HepG2 (cell line): ENCODE results near the gene VEGFB. TPM values are rescaled to one million over a fixed set of nuclear protein-coding genes. Genes with fewer than 3 reads are reported as not detected.

ENCODE experiments used
- ATAC-seq: fragments of 200-7000 bp; cut with Tn5 transposase; 3 replicates; pipeline ENCODE4 v1.9.1; 2020; ENCODE audit warnings: mild to moderate bottlenecking, moderate library complexity
- BruUV-seq: library from RNA; stranded (reverse); fragments of 400-500 nt; replicated peaks from 2 replicates; lab custom pipeline; 2021; lab: Mats Ljungman, UMichigan
- CTCF ChIA-PET: fragments of 300-600 bp; formaldehyde crosslinking; extraction: SDS; loops from one replicate; lab custom pipeline; 2021; ENCODE audit warnings: low total read pairs, inconsistent platforms, low intra/inter-chr PET ratio; lab: Yijun Ruan, JAX
- POLR2A ChIA-PET: fragments of 350-600 bp; sonication (Branson Sonifier 250); formaldehyde crosslinking; loops from one replicate; lab custom pipeline; 2020; ENCODE audit warnings: antibody characterized with exemption, inconsistent platforms; lab: Yijun Ruan, JAX
- DNase-seq: peaks from one replicate; pipeline ENCODE4 v3.0.0-alpha.2; 2015; ENCODE audit warnings: low spot score
- FAIRE-seq: peaks from 3 replicates; lab custom pipeline; 2011; peaks lifted over from hg19 to GRCh38; lab: Jason Lieb, UNC
- H2AFZ ChIP-seq: one replicate; pipeline ENCODE4 v1.6.1; 2011; ENCODE audit warnings: low read length, inconsistent platforms
- H3K27ac ChIP-seq: fragments of 300-600 bp; 3 replicates; pipeline ENCODE4 v1.8.0; 2011; ENCODE audit warnings: mixed run types, mild to moderate bottlenecking, mixed read lengths, low read length, inconsistent platforms; ENCODE audit not compliant: insufficient read depth; ENCODE audit errors: extremely low read length
- H3K27me3 ChIP-seq, 2 experiments: fragments of 200-600 bp in 1 of 2; 2 replicates in 1 of 2; 3 replicates in 1 of 2; pipeline versions ENCODE4 v1.6.0 to v1.8.0; 2011; ENCODE audit warnings: low read length in 2 of 2, mild to moderate bottlenecking in 2 of 2, moderate library complexity in 2 of 2, inconsistent platforms in 1 of 2; ENCODE audit not compliant: insufficient read depth in 2 of 2, control insufficient read depth in 1 of 2
- H3K36me3 ChIP-seq, 2 experiments: fragments of 200-600 bp in 1 of 2; replicated peaks in 1 of 2; 2 replicates in 1 of 2; 3 replicates in 1 of 2; pipeline versions ENCODE4 v1.5.1 to v1.8.0; 2011; ENCODE audit warnings: low read length in 2 of 2, inconsistent platforms in 1 of 2; ENCODE audit not compliant: insufficient read depth in 2 of 2, control insufficient read depth in 1 of 2
- H3K4me1 ChIP-seq: 2 replicates; pipeline ENCODE4 v1.5.1; 2012; ENCODE audit warnings: low read length, inconsistent platforms; ENCODE audit not compliant: insufficient read depth
- H3K4me2 ChIP-seq: 2 replicates; pipeline ENCODE4 v1.6.0; 2011; ENCODE audit warnings: low read depth, low read length, inconsistent platforms
- H3K4me3 ChIP-seq, 3 experiments: fragments of 200-600 bp in 1 of 3; sonication (generic), shearing (Covaris generic) in 1 of 3; replicated peaks in 1 of 3; 2 replicates each; pipeline ENCODE4 v1.5.1; 2011 to 2016; ENCODE audit warnings: low read length in 3 of 3, inconsistent platforms in 2 of 3, low read depth in 2 of 3, mild to moderate bottlenecking in 2 of 3, control low read depth in 1 of 3, mixed read lengths in 1 of 3; ENCODE audit not compliant: insufficient read depth in 1 of 3
- H3K79me2 ChIP-seq: one replicate; pipeline ENCODE4 v1.6.1; 2011; ENCODE audit warnings: low read length, inconsistent platforms; ENCODE audit not compliant: insufficient read depth
- H3K9ac ChIP-seq: 2 replicates; pipeline ENCODE4 v1.6.0; 2011; ENCODE audit warnings: mild to moderate bottlenecking, low read depth, low read length, inconsistent platforms; ENCODE audit not compliant: insufficient read depth
- H3K9me3 ChIP-seq: 2 replicates; pipeline ENCODE4 v1.5.1; 2012; ENCODE audit warnings: mild to moderate bottlenecking, low read length
- H4K20me1 ChIP-seq: 2 replicates; pipeline ENCODE4 v1.6.0; 2011; ENCODE audit warnings: inconsistent platforms, mild to moderate bottlenecking, low read length, moderate library complexity; ENCODE audit not compliant: insufficient read depth
- ARHGAP35 ChIP-seq: sonication (generic); formaldehyde crosslinking; IDR thresholded peaks from 2 replicates; pipeline ENCODE4 v1.9.0; 2022; ENCODE audit warnings: mild to moderate bottlenecking, inconsistent platforms, moderate library complexity, missing genetic modification reagents, borderline replicate concordance
- HCFC1 ChIP-seq: fragments of 150-350 bp; IDR thresholded peaks from 2 replicates; pipeline ENCODE4 v1.6.1; 2014; ENCODE audit warnings: low read depth, low read length
- HES4 ChIP-seq: sonication (generic); formaldehyde crosslinking; IDR thresholded peaks from 2 replicates; pipeline ENCODE4 v1.9.0; 2021; ENCODE audit warnings: mild to moderate bottlenecking, missing genetic modification reagents, borderline replicate concordance
- IKZF4 ChIP-seq: sonication (generic); formaldehyde crosslinking; IDR thresholded peaks from 2 replicates; pipeline ENCODE4 v1.5.1; 2020; ENCODE audit warnings: borderline replicate concordance, mild to moderate bottlenecking, low read depth, missing genetic modification reagents; ENCODE audit errors: not compliant biosample characterization
- ISL2 ChIP-seq: sonication (generic); formaldehyde crosslinking; IDR thresholded peaks from 2 replicates; pipeline ENCODE4 v1.5.0; 2020; ENCODE audit warnings: missing genetic modification reagents
- NRL ChIP-seq: sonication (generic); formaldehyde crosslinking; IDR thresholded peaks from 2 replicates; pipeline ENCODE4 v1.5.0; 2020; ENCODE audit warnings: missing genetic modification reagents, mild to moderate bottlenecking, moderate library complexity, borderline replicate concordance
- POLR2AphosphoS2 ChIP-seq: IDR thresholded peaks from 2 replicates; pipeline ENCODE4 v1.6.1; 2011; ENCODE audit warnings: low read depth, low read length, improper control_type of control experiment
- ZNF343 ChIP-seq: sonication (generic); formaldehyde crosslinking; IDR thresholded peaks from 2 replicates; pipeline ENCODE4 v1.4.0; 2020; ENCODE audit warnings: mild to moderate bottlenecking, missing genetic modification reagents
- ZNF441 ChIP-seq: sonication (generic); formaldehyde crosslinking; IDR thresholded peaks from 2 replicates; pipeline ENCODE4 v1.7.0; 2021; ENCODE audit warnings: missing genetic modification reagents, borderline replicate concordance
- WGBS: methylation state at CpG from one replicate; pipeline ENCODE4 v1.1.6; 2017; ENCODE audit warnings: low lambda C conversion rate; 5-methylcytosine and 5-hydroxymethylcytosine counted together
- in situ Hi-C: cut with HindIII; loops from 2 replicates; pipeline ENCODE4 v1.10.0; 2017; ENCODE audit warnings: low pct_unique_long_range_greater_than_20kb; ENCODE audit not compliant: extremely low pct_ligation_motif_present
- intact Hi-C: fragments of 100-400 bp; cut with micrococcal nuclease; formaldehyde crosslinking; loops from one replicate; pipeline ENCODE4 v1.10.0; 2022; ENCODE audit not compliant: unreplicated experiment
- polyA plus RNA-seq, 8 experiments: library from polyadenylated mRNA; depleted of rRNA in 3 of 8; stranded (reverse) in 7 of 8; unstranded in 1 of 8; fragments of >200 nt; fragmentation: Illumina TruSeq in 4 of 8; extraction: Trizol in 4 of 8; gene quantifications; 2 replicates each; pipeline versions ENCODE4 v1.2.1 to v1.2.3, GENCODE V29; 2011 to 2016; ENCODE audit warnings: low read depth in 4 of 8, missing spikeins in 1 of 8, mixed read lengths in 1 of 8; ENCODE audit not compliant: insufficient read depth in 1 of 8
- total RNA-seq, 5 experiments: library from RNA; depleted of rRNA; stranded (reverse); fragments of >200 nt; fragmentation: Illumina TruSeq; extraction: Trizol; gene quantifications; 2 replicates each; pipeline ENCODE4 v1.2.3, GENCODE V29; 2016; ENCODE audit warnings: low read depth in 1 of 5
- TF ChIP-seq, protein P1 (sequence below): sonication (generic); formaldehyde crosslinking; IDR thresholded peaks from 2 replicates; pipeline ENCODE4 v1.5.0; 2020; ENCODE audit warnings: mild to moderate bottlenecking, missing genetic modification reagents, borderline replicate concordance
- TF ChIP-seq, protein P2 (sequence below): sonication (generic); formaldehyde crosslinking; IDR thresholded peaks from 2 replicates; pipeline ENCODE4 v1.5.0; 2020; ENCODE audit warnings: mild to moderate bottlenecking, missing genetic modification reagents
- TF ChIP-seq, protein P3 (sequence below): sonication (generic); formaldehyde crosslinking; IDR thresholded peaks from 2 replicates; pipeline ENCODE4 v1.8.0; 2023; ENCODE audit warnings: mild to moderate bottlenecking, missing genetic modification reagents
- TF ChIP-seq, protein P4 (sequence below): sonication (generic); formaldehyde crosslinking; conservative IDR thresholded peaks from 2 replicates; pipeline ENCODE4 v1.8.1; 2023; ENCODE audit warnings: missing genetic modification reagents

The VEGFB gene
- total and polyA plus RNA-seq, 2 of the 13 experiments (the other 11 are each of a cell fraction or from before 2014, with no cell fraction given) = 9.0 to 11.3 TPM

DNA sequence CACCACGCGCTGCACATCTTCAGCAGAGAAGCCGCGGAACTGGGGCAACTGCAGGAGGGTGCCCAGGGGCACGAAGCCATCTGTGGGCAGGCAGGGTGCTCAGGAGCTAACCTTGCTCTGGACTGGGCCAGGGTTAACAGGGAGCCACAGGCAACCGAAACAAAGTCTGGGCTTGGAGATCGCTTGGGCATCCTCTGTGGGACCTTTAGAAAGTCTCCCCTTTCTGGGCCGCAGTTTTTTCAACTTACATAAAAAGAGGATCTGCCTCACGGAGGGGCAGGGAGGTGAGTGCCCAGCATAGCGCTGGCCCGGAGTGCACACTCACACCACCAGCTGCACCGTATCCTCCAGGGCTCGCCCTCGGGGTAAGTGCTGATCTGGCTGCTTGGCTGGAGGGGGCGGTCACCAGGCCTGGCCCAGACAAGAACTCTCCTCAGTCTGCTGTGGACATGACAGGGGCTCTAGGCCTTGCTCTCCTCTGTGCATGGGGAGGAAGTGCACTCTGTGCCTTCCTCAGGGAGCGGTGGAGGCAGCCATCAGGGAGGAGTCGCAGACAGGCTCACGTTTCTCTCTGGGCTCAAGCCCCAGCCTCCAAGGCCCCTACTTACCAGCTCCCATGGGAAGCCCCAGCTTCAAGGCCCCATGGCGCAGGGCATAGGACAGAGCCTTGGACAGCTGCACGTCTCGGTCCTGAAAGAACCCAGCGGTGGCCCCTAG lies 9.3 kb upstream of the VEGFB start:
- peak overlapping the region; percentile 96 for H3K4me2 ChIP-seq
- no peaks in the 10 kb centered on the region for H3K9me3 ChIP-seq
- DNase-seq = no peak
- 62% methylated on average over 13 of the region's 22 CpGs for WGBS
- in situ Hi-C loops (no loop called here), intact Hi-C loops (no loop called here)
- peaks cover 41% of the 10 kb centered on the region for H3K4me1 ChIP-seq
- H3K4me3 ChIP-seq = peak overlapping the region; percentile 78 to 96 (median 82)
- peak overlapping the region; percentile 44 for H3K27ac ChIP-seq
- no peaks in the 10 kb centered on the region for H4K20me1 ChIP-seq
- no peak overlapping the region for H2AFZ ChIP-seq
- no peaks in the 10 kb centered on the region for H3K79me2 ChIP-seq
- POLR2A ChIA-PET = interaction anchor here (1.2 to 3.3 kb wide), 7 partner anchors 12 to 93 kb away, joined by 3 to 27 read pairs (median 15); partner anchors contain the start of genes ESRRA, FKBP2, PRDX5 and STIP1
- H3K9ac ChIP-seq = peak overlapping the region; percentile 77
- CTCF ChIA-PET = no interaction called here
- no peak for FAIRE-seq
- H3K36me3 ChIP-seq = peaks cover 0 to 3% of the 10 kb centered on the region in 2 experiments; a peak in 2 of 5 replicates
- ATAC-seq = peak; percentile 2
- no TSS peak for BruUV-seq
- H3K27me3 ChIP-seq = no peaks in the 10 kb centered on the region
- TF ChIP-seq IKZF4 (CRISPR knock-in tag) (no peak), ZNF343 (CRISPR knock-in tag) (0 out of 2 replicates have a peak, but pooled peaks have one; percentile 1), POLR2AphosphoS2 (no peak), HCFC1 (no peak), ARHGAP35 (CRISPR knock-in tag) (no peak), NRL (CRISPR knock-in tag) (no peak), ZNF441 (CRISPR knock-in tag) (no peak), ISL2 (CRISPR knock-in tag) (no peak), HES4 (CRISPR knock-in tag) (0 out of 2 replicates have a peak, but pooled peaks have one; percentile 38)
- TF ChIP-seq, protein P1, sequence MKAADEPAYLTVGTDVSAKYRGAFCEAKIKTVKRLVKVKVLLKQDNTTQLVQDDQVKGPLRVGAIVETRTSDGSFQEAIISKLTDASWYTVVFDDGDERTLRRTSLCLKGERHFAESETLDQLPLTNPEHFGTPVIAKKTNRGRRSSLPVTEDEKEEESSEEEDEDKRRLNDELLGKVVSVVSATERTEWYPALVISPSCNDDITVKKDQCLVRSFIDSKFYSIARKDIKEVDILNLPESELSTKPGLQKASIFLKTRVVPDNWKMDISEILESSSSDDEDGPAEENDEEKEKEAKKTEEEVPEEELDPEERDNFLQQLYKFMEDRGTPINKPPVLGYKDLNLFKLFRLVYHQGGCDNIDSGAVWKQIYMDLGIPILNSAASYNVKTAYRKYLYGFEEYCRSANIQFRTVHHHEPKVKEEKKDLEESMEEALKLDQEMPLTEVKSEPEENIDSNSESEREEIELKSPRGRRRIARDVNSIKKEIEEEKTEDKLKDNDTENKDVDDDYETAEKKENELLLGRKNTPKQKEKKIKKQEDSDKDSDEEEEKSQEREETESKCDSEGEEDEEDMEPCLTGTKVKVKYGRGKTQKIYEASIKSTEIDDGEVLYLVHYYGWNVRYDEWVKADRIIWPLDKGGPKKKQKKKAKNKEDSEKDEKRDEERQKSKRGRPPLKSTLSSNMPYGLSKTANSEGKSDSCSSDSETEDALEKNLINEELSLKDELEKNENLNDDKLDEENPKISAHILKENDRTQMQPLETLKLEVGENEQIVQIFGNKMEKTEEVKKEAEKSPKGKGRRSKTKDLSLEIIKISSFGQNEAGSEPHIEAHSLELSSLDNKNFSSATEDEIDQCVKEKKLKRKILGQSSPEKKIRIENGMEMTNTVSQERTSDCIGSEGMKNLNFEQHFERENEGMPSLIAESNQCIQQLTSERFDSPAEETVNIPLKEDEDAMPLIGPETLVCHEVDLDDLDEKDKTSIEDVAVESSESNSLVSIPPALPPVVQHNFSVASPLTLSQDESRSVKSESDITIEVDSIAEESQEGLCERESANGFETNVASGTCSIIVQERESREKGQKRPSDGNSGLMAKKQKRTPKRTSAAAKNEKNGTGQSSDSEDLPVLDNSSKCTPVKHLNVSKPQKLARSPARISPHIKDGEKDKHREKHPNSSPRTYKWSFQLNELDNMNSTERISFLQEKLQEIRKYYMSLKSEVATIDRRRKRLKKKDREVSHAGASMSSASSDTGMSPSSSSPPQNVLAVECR (CRISPR knock-in tag) = no peak
- TF ChIP-seq, protein P2, sequence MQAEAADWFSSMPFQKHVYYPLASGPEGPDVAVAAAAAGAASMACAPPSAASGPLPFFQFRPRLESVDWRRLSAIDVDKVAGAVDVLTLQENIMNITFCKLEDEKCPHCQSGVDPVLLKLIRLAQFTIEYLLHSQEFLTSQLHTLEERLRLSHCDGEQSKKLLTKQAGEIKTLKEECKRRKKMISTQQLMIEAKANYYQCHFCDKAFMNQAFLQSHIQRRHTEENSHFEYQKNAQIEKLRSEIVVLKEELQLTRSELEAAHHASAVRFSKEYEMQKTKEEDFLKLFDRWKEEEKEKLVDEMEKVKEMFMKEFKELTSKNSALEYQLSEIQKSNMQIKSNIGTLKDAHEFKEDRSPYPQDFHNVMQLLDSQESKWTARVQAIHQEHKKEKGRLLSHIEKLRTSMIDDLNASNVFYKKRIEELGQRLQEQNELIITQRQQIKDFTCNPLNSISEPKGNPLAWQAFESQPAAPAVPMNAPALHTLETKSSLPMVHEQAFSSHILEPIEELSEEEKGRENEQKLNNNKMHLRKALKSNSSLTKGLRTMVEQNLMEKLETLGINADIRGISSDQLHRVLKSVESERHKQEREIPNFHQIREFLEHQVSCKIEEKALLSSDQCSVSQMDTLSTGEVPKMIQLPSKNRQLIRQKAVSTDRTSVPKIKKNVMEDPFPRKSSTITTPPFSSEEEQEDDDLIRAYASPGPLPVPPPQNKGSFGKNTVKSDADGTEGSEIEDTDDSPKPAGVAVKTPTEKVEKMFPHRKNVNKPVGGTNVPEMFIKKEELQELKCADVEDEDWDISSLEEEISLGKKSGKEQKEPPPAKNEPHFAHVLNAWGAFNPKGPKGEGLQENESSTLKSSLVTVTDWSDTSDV = 0 out of 2 replicates have a peak, but pooled peaks have one; percentile 51
- TF ChIP-seq, protein P3, sequence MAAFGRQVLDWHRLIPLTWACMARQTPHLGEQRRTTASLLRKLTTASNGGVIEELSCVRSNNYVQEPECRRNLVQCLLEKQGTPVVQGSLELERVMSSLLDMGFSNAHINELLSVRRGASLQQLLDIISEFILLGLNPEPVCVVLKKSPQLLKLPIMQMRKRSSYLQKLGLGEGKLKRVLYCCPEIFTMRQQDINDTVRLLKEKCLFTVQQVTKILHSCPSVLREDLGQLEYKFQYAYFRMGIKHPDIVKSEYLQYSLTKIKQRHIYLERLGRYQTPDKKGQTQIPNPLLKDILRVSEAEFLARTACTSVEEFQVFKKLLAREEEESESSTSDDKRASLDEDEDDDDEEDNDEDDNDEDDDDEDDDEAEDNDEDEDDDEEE = peak; percentile 41; the same call in 1 of the 2 replicates
- TF ChIP-seq, protein P4, sequence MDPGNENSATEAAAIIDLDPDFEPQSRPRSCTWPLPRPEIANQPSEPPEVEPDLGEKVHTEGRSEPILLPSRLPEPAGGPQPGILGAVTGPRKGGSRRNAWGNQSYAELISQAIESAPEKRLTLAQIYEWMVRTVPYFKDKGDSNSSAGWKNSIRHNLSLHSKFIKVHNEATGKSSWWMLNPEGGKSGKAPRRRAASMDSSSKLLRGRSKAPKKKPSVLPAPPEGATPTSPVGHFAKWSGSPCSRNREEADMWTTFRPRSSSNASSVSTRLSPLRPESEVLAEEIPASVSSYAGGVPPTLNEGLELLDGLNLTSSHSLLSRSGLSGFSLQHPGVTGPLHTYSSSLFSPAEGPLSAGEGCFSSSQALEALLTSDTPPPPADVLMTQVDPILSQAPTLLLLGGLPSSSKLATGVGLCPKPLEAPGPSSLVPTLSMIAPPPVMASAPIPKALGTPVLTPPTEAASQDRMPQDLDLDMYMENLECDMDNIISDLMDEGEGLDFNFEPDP = no peak
